Body of pancreas (tissue), 4 donors: ENCODE results near the gene UGT1A5.
"Not testable (repeated sequence)": the region's sequence is repeated elsewhere in the genome, so short reads cannot be mapped to it uniquely, and the experiment has no call there.

Experiments
- POLR2A ChIP-seq, 3 donors: fragments of 450-650 bp; IDR thresholded peaks; one replicate each; pipeline ENCODE4 v1.6.1; 2016; ENCODE audit warnings: antibody characterized with exemption in 3 of 3, mild to moderate bottlenecking in 2 of 3
- TF ChIP-seq, protein P1 (sequence below), 7 experiments: fragments of 450-650 bp in 4 of 7; fragments of 200-600 bp in 3 of 7; sonication (generic) in 3 of 7; IDR thresholded peaks; one replicate each; pipeline ENCODE4 v1.5.1; 2016 to 2019; ENCODE audit warnings: antibody characterized with exemption in 7 of 7

DNA sequence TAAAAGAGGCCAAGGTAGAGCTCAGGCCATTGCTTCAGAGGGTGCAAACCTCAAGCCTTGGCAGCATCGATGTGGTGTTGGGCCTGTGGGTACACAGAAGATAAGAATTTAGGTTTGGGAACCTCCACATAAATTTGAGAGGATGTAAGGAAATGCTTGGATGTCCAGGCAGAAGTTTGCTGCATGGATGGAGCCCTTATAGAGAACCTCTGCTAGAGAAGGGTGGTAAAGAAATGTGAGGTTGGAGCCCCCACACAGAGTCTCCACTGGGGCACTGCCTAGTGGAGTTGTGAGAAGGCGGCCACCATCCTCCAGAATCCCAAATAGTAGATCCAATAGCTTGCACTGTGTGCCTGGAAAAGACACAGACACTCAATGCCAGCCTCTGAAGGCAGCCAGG lies 38.0 kb downstream of the UGT1A5 start:
- TF ChIP-seq POLR2A (IDR thresholded peaks at IDR 0.05): not testable (repeated sequence)
- TF ChIP-seq, protein P1, sequence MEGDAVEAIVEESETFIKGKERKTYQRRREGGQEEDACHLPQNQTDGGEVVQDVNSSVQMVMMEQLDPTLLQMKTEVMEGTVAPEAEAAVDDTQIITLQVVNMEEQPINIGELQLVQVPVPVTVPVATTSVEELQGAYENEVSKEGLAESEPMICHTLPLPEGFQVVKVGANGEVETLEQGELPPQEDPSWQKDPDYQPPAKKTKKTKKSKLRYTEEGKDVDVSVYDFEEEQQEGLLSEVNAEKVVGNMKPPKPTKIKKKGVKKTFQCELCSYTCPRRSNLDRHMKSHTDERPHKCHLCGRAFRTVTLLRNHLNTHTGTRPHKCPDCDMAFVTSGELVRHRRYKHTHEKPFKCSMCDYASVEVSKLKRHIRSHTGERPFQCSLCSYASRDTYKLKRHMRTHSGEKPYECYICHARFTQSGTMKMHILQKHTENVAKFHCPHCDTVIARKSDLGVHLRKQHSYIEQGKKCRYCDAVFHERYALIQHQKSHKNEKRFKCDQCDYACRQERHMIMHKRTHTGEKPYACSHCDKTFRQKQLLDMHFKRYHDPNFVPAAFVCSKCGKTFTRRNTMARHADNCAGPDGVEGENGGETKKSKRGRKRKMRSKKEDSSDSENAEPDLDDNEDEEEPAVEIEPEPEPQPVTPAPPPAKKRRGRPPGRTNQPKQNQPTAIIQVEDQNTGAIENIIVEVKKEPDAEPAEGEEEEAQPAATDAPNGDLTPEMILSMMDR (IDR thresholded peaks at IDR 0.05): not testable (repeated sequence)
